GM18858 (cell line): ENCODE data around the gene GAR1.
"Not testable (repeated sequence)": the region's sequence is repeated elsewhere in the genome, so short reads cannot be mapped to it uniquely, and the experiment has no call there.

Experiments
- ATAC-seq: cut with Tn5 transposase; IDR thresholded peaks from one replicate; pipeline ENCODE4 v1.9.1; 2021; ENCODE audit not compliant: unreplicated experiment

GAR1 gene

GRCh38 chr4:109815151-109816081 is at the start of gene GAR1:
Gene GAR1 (plus strand): TSS chr4:109815762. CDS start chr4:109816165, 403 bp downstream.
- peak; percentile 99 for ATAC-seq

- ATAC-seq, result not testable (repeated sequence)
Measured at GRCh38 chr4:109782092-109782491, 33.5 kb upstream of the GAR1 start.

GRCh38 chr4:109786846-109787245 is 28.7 kb upstream of the GAR1 start:
- no peak for ATAC-seq

GRCh38 chr4:109787807-109788206 is 27.8 kb upstream of the GAR1 start:
- ATAC-seq, result no peak

GRCh38 chr4:109795059-109795458 is 20.5 kb upstream of the GAR1 start:
- no peak for ATAC-seq

- ATAC-seq, result no peak
Measured at GRCh38 chr4:109798866-109799265, 16.7 kb upstream of the GAR1 start.

GRCh38 chr4:109801099-109801789 is 14.3 kb upstream of the GAR1 start:
- ATAC-seq, result no peak

GRCh38 chr4:109801895-109802319 is 13.7 kb upstream of the GAR1 start, which contains the start of gene CFI:
Gene CFI (minus strand): TSS chr4:109801999. CDS start chr4:109801971, 28 bp downstream.
- no peak for ATAC-seq

- ATAC-seq, result no peak
Measured at GRCh38 chr4:109803924-109804571, 11.5 kb upstream of the GAR1 start.

GRCh38 chr4:109809655-109810054 is 5.9 kb upstream of the GAR1 start:
- ATAC-seq, result no peak

- ATAC-seq, result no peak
Measured at GRCh38 chr4:109810552-109811387, 4.8 kb upstream of the GAR1 start.

- no peak for ATAC-seq
Measured at GRCh38 chr4:109811707-109812106, 3.9 kb upstream of the GAR1 start.

- ATAC-seq, result no peak
Measured at GRCh38 chr4:109816082-109816442, 500 bp downstream of the GAR1 start.

GRCh38 chr4:109816894-109817293 is 1.3 kb downstream of the GAR1 start:
- ATAC-seq, result no peak

GRCh38 chr4:109818268-109818667 is 2.7 kb downstream of the GAR1 start:
- ATAC-seq, result no peak

- no peak for ATAC-seq
Measured at GRCh38 chr4:109820563-109820962, 5.0 kb downstream of the GAR1 start.

- ATAC-seq, result no peak
Measured at GRCh38 chr4:109821185-109821584, 5.6 kb downstream of the GAR1 start.

GRCh38 chr4:109826719-109827118 is 11.2 kb downstream of the GAR1 start:
- peak; percentile 79 for ATAC-seq

- no peak for ATAC-seq
Measured at GRCh38 chr4:109827672-109828071, 12.1 kb downstream of the GAR1 start, which contains the start of gene RRH. Gene RRH (plus strand): TSS chr4:109827972. CDS start chr4:109828028, 56 bp downstream.

- no peak for ATAC-seq
Measured at GRCh38 chr4:109833756-109834155, 18.2 kb downstream of the GAR1 start.
